ENCODE results near the gene MAPKAP1. TPM values are rescaled to one million over a fixed set of nuclear protein-coding genes. Genes with fewer than 3 reads are reported as not detected.
"Not testable (repeated sequence)": the region's sequence is repeated elsewhere in the genome, so short reads cannot be mapped to it uniquely, and the experiment has no call there.

MAPKAP1 gene
- total RNA-seq, 1 experiment from 2014 or later: 148 TPM

- DNase-seq (ENCODE audit: low read depth): not testable (repeated sequence)
Observed at GRCh38 chr9:125566051-125566450, 141.0 kb downstream of the MAPKAP1 start.

- DNase-seq (ENCODE audit: low read depth): no peak
Observed at GRCh38 chr9:125565126-125565525, 141.9 kb downstream of the MAPKAP1 start.

GRCh38 chr9:125564631-125565030 is 142.4 kb downstream of the MAPKAP1 start:
- DNase-seq (ENCODE audit: low read depth): no peak

- peak; percentile 33 for DNase-seq (ENCODE audit: low read depth)
Observed at GRCh38 chr9:125561509-125562148, 145.4 kb downstream of the MAPKAP1 start.

- no peak for DNase-seq (ENCODE audit: low read depth)
Observed at GRCh38 chr9:125559894-125560293, 147.1 kb downstream of the MAPKAP1 start.

GRCh38 chr9:125559194-125559593 is 147.8 kb downstream of the MAPKAP1 start:
- DNase-seq (ENCODE audit: low read depth): no peak

- peak; percentile 87 for DNase-seq (ENCODE audit: low read depth)
Observed at GRCh38 chr9:125558453-125559092, 148.4 kb downstream of the MAPKAP1 start.

GRCh38 chr9:125556046-125556721 is 150.8 kb downstream of the MAPKAP1 start:
- no peak for DNase-seq (ENCODE audit: low read depth)

- no peak for DNase-seq (ENCODE audit: low read depth)
Observed at GRCh38 chr9:125554726-125555125, 152.3 kb downstream of the MAPKAP1 start.

- no peak for DNase-seq (ENCODE audit: low read depth)
Observed at GRCh38 chr9:125551781-125552180, 155.2 kb downstream of the MAPKAP1 start.

- peak; percentile 51 for DNase-seq (ENCODE audit: low read depth)
Observed at GRCh38 chr9:125549891-125550885, 156.8 kb downstream of the MAPKAP1 start.

- no peak for DNase-seq (ENCODE audit: low read depth)
Observed at GRCh38 chr9:125549465-125549871, 157.5 kb downstream of the MAPKAP1 start.

GRCh38 chr9:125549039-125549438 is 158.0 kb downstream of the MAPKAP1 start:
- DNase-seq (ENCODE audit: low read depth): no peak

- no peak for DNase-seq (ENCODE audit: low read depth)
Observed at GRCh38 chr9:125548141-125548540, 158.9 kb downstream of the MAPKAP1 start.

GRCh38 chr9:125547368-125547767 is 159.6 kb downstream of the MAPKAP1 start:
- no peak for DNase-seq (ENCODE audit: low read depth)

GRCh38 chr9:125545845-125546244 is 161.2 kb downstream of the MAPKAP1 start:
- no peak for DNase-seq (ENCODE audit: low read depth)

- peak; percentile 41 for DNase-seq (ENCODE audit: low read depth)
Observed at GRCh38 chr9:125544988-125545651, 161.9 kb downstream of the MAPKAP1 start.

- no peak for DNase-seq (ENCODE audit: low read depth)
Observed at GRCh38 chr9:125544484-125544883, 162.5 kb downstream of the MAPKAP1 start.

GRCh38 chr9:125541840-125542243 is 165.2 kb downstream of the MAPKAP1 start:
- DNase-seq (ENCODE audit: low read depth): no peak

GRCh38 chr9:125540497-125540896 is 166.5 kb downstream of the MAPKAP1 start:
- no peak for DNase-seq (ENCODE audit: low read depth)

GRCh38 chr9:125538092-125538473 is 168.9 kb downstream of the MAPKAP1 start:
- DNase-seq (ENCODE audit: low read depth): peak; percentile 89

Measured in LHCN-M2 (cell line).